H1 (cell line): Measurements from ENCODE around the gene SH2D4B. TPM values are rescaled to one million over a fixed set of nuclear protein-coding genes. Genes with fewer than 3 reads are reported as not detected.

Experiments used
- CTCF ChIA-PET: fragments of 300-600 bp; sonication (Branson Sonifier 250); formaldehyde crosslinking; loops from one replicate; lab custom pipeline; 2021; ENCODE audit not compliant: partially characterized antibody; lab: Charles Lee
- POLR2A ChIA-PET: fragments of 300-600 bp; sonication (Branson Sonifier 250); formaldehyde crosslinking; loops from one replicate; lab custom pipeline; 2021; ENCODE audit warnings: inconsistent platforms; ENCODE audit not compliant: partially characterized antibody; lab: Charles Lee
- DNase-seq, 2 experiments: peaks; one replicate each; pipeline versions ENCODE4 v3.0.0 to v3.0.0-alpha.2; 2010 to 2022; ENCODE audit warnings: low spot score in 2 of 2, low read depth in 1 of 2, mixed read lengths in 1 of 2
- FAIRE-seq: peaks from 2 replicates; lab custom pipeline; 2011; peaks lifted over from hg19 to GRCh38; lab: Jason Lieb, UNC
- H2AFZ ChIP-seq: 2 replicates; pipeline ENCODE4 v1.8.1; 2012; ENCODE audit warnings: low read length, inconsistent platforms
- H2AK5ac ChIP-seq: 2 replicates; pipeline ENCODE4 v1.6.1; 2013; ENCODE audit warnings: low read depth, low read length
- H2BK120ac ChIP-seq: replicated peaks from 2 replicates; pipeline ENCODE3; 2013; ENCODE audit warnings: low read depth, low read length, inconsistent platforms
- H2BK12ac ChIP-seq: 2 replicates; pipeline ENCODE4 v1.6.1; 2013; ENCODE audit warnings: low read depth, low read length
- H2BK15ac ChIP-seq: 2 replicates; pipeline ENCODE4 v1.6.1; 2013; ENCODE audit warnings: low read length
- H2BK20ac ChIP-seq: 2 replicates; pipeline ENCODE4 v1.6.1; 2013; ENCODE audit warnings: low read length
- H2BK5ac ChIP-seq: 2 replicates; pipeline ENCODE4 v1.6.1; 2013; ENCODE audit warnings: low read depth, low read length
- H3K14ac ChIP-seq: 2 replicates; pipeline ENCODE4 v1.6.1; 2013; ENCODE audit warnings: inconsistent platforms; ENCODE audit not compliant: insufficient read length
- H3K18ac ChIP-seq: 2 replicates; pipeline ENCODE4 v1.6.1; 2013; ENCODE audit warnings: low read length; ENCODE audit errors: extremely low read depth
- H3K23ac ChIP-seq: 2 replicates; pipeline ENCODE4 v1.6.1; 2013; ENCODE audit warnings: inconsistent platforms; ENCODE audit not compliant: insufficient read length
- H3K23me2 ChIP-seq: 2 replicates; pipeline ENCODE4 v1.6.1; 2013; ENCODE audit warnings: low read depth, low read length
- H3K27ac ChIP-seq: 2 replicates; pipeline ENCODE4 v1.6.1; 2011; ENCODE audit warnings: low read depth, low read length, inconsistent platforms
- H3K27me3 ChIP-seq, 4 experiments: replicated peaks in 1 of 4; 1 replicate in 1 of 4; 2 replicates in 3 of 4; pipeline versions ENCODE4 v1.6.1 to v1.8.1; 2011 to 2013; ENCODE audit warnings: low read length in 3 of 4, mild to moderate bottlenecking in 3 of 4, inconsistent platforms in 2 of 4, mixed read lengths in 2 of 4, moderate library complexity in 1 of 4; ENCODE audit not compliant: control insufficient read depth in 3 of 4, insufficient read depth in 3 of 4; ENCODE audit errors: extremely low read depth in 1 of 4
- H3K36me3 ChIP-seq, 4 experiments: 2 replicates each; pipeline versions ENCODE4 v1.6.1 to v1.8.1; 2011 to 2013; ENCODE audit warnings: mild to moderate bottlenecking in 4 of 4, low read length in 3 of 4, moderate library complexity in 2 of 4, control low read depth in 1 of 4, inconsistent platforms in 1 of 4; ENCODE audit not compliant: insufficient read depth in 4 of 4, control insufficient read depth in 2 of 4
- H3K4ac ChIP-seq: replicated peaks from 2 replicates; pipeline ENCODE3; 2013; ENCODE audit warnings: low read length, low read depth, mixed read lengths, inconsistent platforms; ENCODE audit not compliant: insufficient read length
- H3K4me1 ChIP-seq, 4 experiments: replicated peaks in 1 of 4; 1 replicate in 1 of 4; 2 replicates in 3 of 4; pipeline versions ENCODE4 v1.6.1 to v1.8.1; 2011 to 2013; ENCODE audit warnings: low read length in 3 of 4, inconsistent platforms in 2 of 4, mixed read lengths in 1 of 4; ENCODE audit not compliant: insufficient read depth in 4 of 4, control insufficient read depth in 3 of 4
- H3K4me2 ChIP-seq, 2 experiments: 2 replicates each; pipeline versions ENCODE4 v1.6.1 to v1.8.1; 2011 to 2013; ENCODE audit warnings: low read depth in 2 of 2, low read length in 2 of 2, control low read depth in 1 of 2, inconsistent platforms in 1 of 2, mild to moderate bottlenecking in 1 of 2; ENCODE audit not compliant: insufficient read depth in 1 of 2
- H3K4me3 ChIP-seq, 4 experiments: fragments of 200-600, 300-600 bp in 1 of 4; sonication (generic), shearing (Covaris generic), sonication (Bioruptor Twin) in 1 of 4; 2 replicates each; pipeline versions ENCODE4 v1.5.1 to v1.8.1; 2011 to 2016; ENCODE audit warnings: low read length in 4 of 4, low read depth in 3 of 4, control low read depth in 2 of 4, inconsistent platforms in 2 of 4, mild to moderate bottlenecking in 2 of 4, mixed read lengths in 1 of 4, moderate library complexity in 1 of 4; ENCODE audit not compliant: insufficient read depth in 2 of 4; ENCODE audit errors: extremely low read depth in 1 of 4
- H3K56ac ChIP-seq: replicated peaks from 2 replicates; pipeline ENCODE3; 2013; ENCODE audit warnings: low read depth, mild to moderate bottlenecking, mixed read lengths, low read length, inconsistent platforms; ENCODE audit not compliant: insufficient read length
- H3K79me1 ChIP-seq: 2 replicates; pipeline ENCODE4 v1.6.1; 2013; ENCODE audit warnings: low read depth, low read length, control low read depth
- H3K79me2 ChIP-seq, 2 experiments: 2 replicates each; pipeline versions ENCODE4 v1.6.1 to v1.8.1; 2012 to 2013; ENCODE audit warnings: low read length in 2 of 2, mild to moderate bottlenecking in 2 of 2, inconsistent platforms in 1 of 2; ENCODE audit not compliant: insufficient read depth in 2 of 2, control insufficient read depth in 1 of 2
- H3K9ac ChIP-seq, 4 experiments: replicated peaks in 1 of 4; 1 replicate in 1 of 4; 2 replicates in 3 of 4; pipeline versions ENCODE4 v1.6.1 to v1.8.1; 2011 to 2013; ENCODE audit warnings: low read depth in 3 of 4, low read length in 3 of 4, control low read depth in 2 of 4, mild to moderate bottlenecking in 2 of 4, moderate library complexity in 2 of 4, inconsistent platforms in 1 of 4; ENCODE audit errors: extremely low read depth in 1 of 4
- H3K9me3 ChIP-seq, 2 experiments: 2 replicates each; pipeline versions ENCODE4 v1.6.1 to v1.8.1; 2012 to 2013; ENCODE audit warnings: mild to moderate bottlenecking in 2 of 2, moderate library complexity in 2 of 2, control low read depth in 1 of 2, inconsistent platforms in 1 of 2, low read depth in 1 of 2, low read length in 1 of 2, mixed read lengths in 1 of 2; ENCODE audit not compliant: insufficient read depth in 2 of 2
- H4K20me1 ChIP-seq, 2 experiments: replicated peaks in 1 of 2; 2 replicates each; pipeline versions ENCODE3 to v1.8.1; 2011 to 2013; ENCODE audit warnings: inconsistent platforms in 2 of 2, low read length in 2 of 2, mild to moderate bottlenecking in 1 of 2; ENCODE audit not compliant: insufficient read depth in 2 of 2, control insufficient read depth in 1 of 2
- H4K5ac ChIP-seq: 2 replicates; pipeline ENCODE4 v1.6.1; 2013; ENCODE audit warnings: low read length, low read depth, mixed read lengths, inconsistent platforms; ENCODE audit not compliant: insufficient read length
- H4K8ac ChIP-seq: 2 replicates; pipeline ENCODE4 v1.8.0; 2013; ENCODE audit warnings: mild to moderate bottlenecking, moderate library complexity, low read length, inconsistent platforms; ENCODE audit not compliant: insufficient read depth; ENCODE audit errors: extremely low read depth
- H4K91ac ChIP-seq: replicated peaks from 2 replicates; pipeline ENCODE3; 2013; ENCODE audit warnings: low read length, mixed read lengths, inconsistent platforms; ENCODE audit not compliant: insufficient read length
- BCL11A ChIP-seq, 2 experiments: IDR thresholded peaks; one replicate each; pipeline ENCODE4 v1.6.1; 2011; ENCODE audit warnings: low read depth in 2 of 2, low read length in 2 of 2, mild to moderate bottlenecking in 2 of 2
- CHD1 ChIP-seq: IDR thresholded peaks from 2 replicates; pipeline ENCODE4 v1.6.1; 2012; ENCODE audit warnings: low read depth, low read length, improper control_type of control experiment
- EZH2 ChIP-seq: fragments of 200-600 bp; sonication (generic); IDR thresholded peaks from 2 replicates; pipeline ENCODE4 v1.7.1; 2012; ENCODE audit warnings: low read depth, mild to moderate bottlenecking, moderate library complexity, low read length, inconsistent platforms; ENCODE audit not compliant: severe bottlenecking
- FOSL1 ChIP-seq: IDR thresholded peaks from 2 replicates; pipeline ENCODE4 v1.6.1; 2011; ENCODE audit warnings: mild to moderate bottlenecking, low read depth, low read length, moderate library complexity; ENCODE audit not compliant: insufficient read depth
- HDAC6 ChIP-seq: IDR thresholded peaks from one replicate; pipeline ENCODE4 v1.7.1; 2012; ENCODE audit warnings: low read depth, mild to moderate bottlenecking, inconsistent platforms, low read length, moderate library complexity
- NRF1 ChIP-seq: IDR thresholded peaks from 2 replicates; pipeline ENCODE4 v1.6.1; 2011; ENCODE audit warnings: mild to moderate bottlenecking, low read depth, low read length, improper control_type of control experiment
- RAD21 ChIP-seq, 2 experiments: IDR thresholded peaks in 1 of 2; conservative IDR thresholded peaks in 1 of 2; 2 replicates each; pipeline ENCODE4 v1.6.1; 2011; ENCODE audit warnings: low read depth in 2 of 2, low read length in 2 of 2, improper control_type of control experiment in 1 of 2, inconsistent platforms in 1 of 2, mild to moderate bottlenecking in 1 of 2, moderate library complexity in 1 of 2
- SRF ChIP-seq: IDR thresholded peaks from 2 replicates; pipeline ENCODE4 v1.6.1; 2011; ENCODE audit warnings: mild to moderate bottlenecking, low read depth, low read length, moderate library complexity
- TCF12 ChIP-seq: IDR thresholded peaks from 2 replicates; pipeline ENCODE4 v1.6.1; 2011; ENCODE audit warnings: low read depth, mild to moderate bottlenecking, low read length
- WGBS, 2 experiments: shearing (Covaris generic) in 1 of 2; methylation state at CpG; one replicate each; pipeline versions ENCODE4 v1.1.6 to v1.1.7; 2013 to 2015; ENCODE audit warnings: low lambda C conversion rate in 2 of 2, mixed read lengths in 2 of 2, inconsistent platforms in 1 of 2, low coverage in 1 of 2, missing lambda C conversion rate in 1 of 2; ENCODE audit not compliant: insufficient replicate concordance in 2 of 2, insufficient coverage in 1 of 2, insufficient read length in 1 of 2; ENCODE audit errors: extremely low coverage in 1 of 2, missing lambda C conversion rate in 1 of 2; 5-methylcytosine and 5-hydroxymethylcytosine counted together
- polyA plus RNA-seq, 7 experiments: library from polyadenylated mRNA; depleted of rRNA in 3 of 7; stranded (reverse) in 5 of 7; unstranded in 2 of 7; fragments of >200 nt in 5 of 7; fragments of 200-250 nt in 2 of 7; gene quantifications; 1 replicate in 5 of 7; 2 replicates in 1 of 7; 4 replicates in 1 of 7; pipeline versions ENCODE4 v1.2.1 to v1.2.3, GENCODE V29; 2011 to 2013; ENCODE audit warnings: missing spikeins in 2 of 7, mixed read lengths in 2 of 7
- total RNA-seq: library from RNA; stranded (reverse); fragmentation: NEBNext Ultra II Directional; extraction: Animal tissue kit (Norgen Biotek cat#: 25700); gene quantifications from 2 replicates; pipeline ENCODE4 v1.2.1, GENCODE V29; 2021

SH2D4B gene
- total and polyA plus RNA-seq, 2 of the 8 experiments (the other 6 are each of a cell fraction or from before 2014, with no cell fraction given) = 0.06 to 0.13 TPM

GRCh38 chr10:80529604-80530003, 8.1 kb upstream of the SH2D4B start:
- no peak overlapping the region for H3K56ac ChIP-seq
- H3K79me1 ChIP-seq = no peaks in the 10 kb centered on the region
- no peak overlapping the region for H3K27ac ChIP-seq
- H3K4me1 ChIP-seq = peaks cover 0 to 4% (median under 1%) of the 10 kb centered on the region in 4 experiments; a peak in 5 of 7 replicates
- H3K36me3 ChIP-seq = no peaks in the 10 kb centered on the region
- peaks cover 0 to 3% of the 10 kb centered on the region in 2 experiments; a peak in 1 of 4 replicates for H3K9me3 ChIP-seq
- H2AK5ac ChIP-seq = no peak overlapping the region
- no peak for TF ChIP-seq FOSL1
- no peak for TF ChIP-seq RAD21 (IDR thresholded peaks at IDR 0.05 in 1 of 2, conservative IDR thresholded peaks at IDR 0.05 in 1 of 2; ENCODE audit: low read depth in 2 of 2, low read length in 2 of 2)
- no peak for TF ChIP-seq NRF1
- no peak for TF ChIP-seq BCL11A (IDR thresholded peaks at IDR 0.05; ENCODE audit: low read depth in 2 of 2, low read length in 2 of 2)
- no peak for TF ChIP-seq CHD1
- no peak for TF ChIP-seq SRF
- TF ChIP-seq HDAC6 = no peak
- TF ChIP-seq EZH2 = no peak
- TF ChIP-seq TCF12 = no peak
- TF ChIP-seq, all 59 proteins: peak for 0
- Histone ChIP-seq H4K8ac (no peak overlapping the region), H3K18ac (no peak overlapping the region; the same call in 1 of the 2 replicates), H4K91ac (no peak overlapping the region), H2AFZ (no peak overlapping the region), H3K4me3 (no peak overlapping the region), H2BK20ac (no peak overlapping the region), H3K9ac (no peak overlapping the region), H3K14ac (no peak overlapping the region), H2BK15ac (no peak overlapping the region), H3K23me2 (no peaks in the 10 kb centered on the region), H4K5ac (no peak overlapping the region), H3K27me3 (no peaks in the 10 kb centered on the region), H2BK5ac (no peak overlapping the region), H3K23ac (no peak overlapping the region), H2BK12ac (0 out of 2 replicates have a peak overlapping the region, but pooled peaks have one; percentile 9), H4K20me1 (peaks cover 0 to 2% of the 10 kb centered on the region in 2 experiments), H3K79me2 (no peaks in the 10 kb centered on the region), H2BK120ac (no peak overlapping the region), H3K4me2 (no peak overlapping the region), H3K4ac (no peak overlapping the region)
- CTCF ChIA-PET = interaction anchor here (1.6 to 2.1 kb wide), 2 partner anchors 67 to 86 kb away, joined by 4 to 5 read pairs; no protein-coding TSS in a partner anchor
- WGBS, 2 experiments = 90% methylated on average over 12 of the region's 12 CpGs; no CpG with 5 or more reads in 1 of the 2 experiments
- DNase-seq = no peak
- FAIRE-seq = no peak
- POLR2A ChIA-PET = no interaction called here
